Transverse colon (tissue), 4 donors: Measurements from ENCODE around the gene CIRBP.

Experiments used
- POLR2AphosphoS5 ChIP-seq, 3 donors: sonication (generic); formaldehyde crosslinking; IDR thresholded peaks; one replicate each; pipeline ENCODE4 v1.6.1; 2016; ENCODE audit warnings: antibody characterized with exemption in 3 of 3
- TF ChIP-seq, protein P1 (sequence below), 5 experiments: fragments of 200-600 bp in 3 of 5; fragments of 450-650 bp in 2 of 5; sonication (generic) in 3 of 5; IDR thresholded peaks; 1 replicate in 2 of 5; 2 replicates in 3 of 5; pipeline ENCODE4 v1.5.1; 2016 to 2017; ENCODE audit warnings: antibody characterized with exemption in 5 of 5, inconsistent platforms in 3 of 5, mild to moderate bottlenecking in 2 of 5, moderate library complexity in 1 of 5

DNA sequence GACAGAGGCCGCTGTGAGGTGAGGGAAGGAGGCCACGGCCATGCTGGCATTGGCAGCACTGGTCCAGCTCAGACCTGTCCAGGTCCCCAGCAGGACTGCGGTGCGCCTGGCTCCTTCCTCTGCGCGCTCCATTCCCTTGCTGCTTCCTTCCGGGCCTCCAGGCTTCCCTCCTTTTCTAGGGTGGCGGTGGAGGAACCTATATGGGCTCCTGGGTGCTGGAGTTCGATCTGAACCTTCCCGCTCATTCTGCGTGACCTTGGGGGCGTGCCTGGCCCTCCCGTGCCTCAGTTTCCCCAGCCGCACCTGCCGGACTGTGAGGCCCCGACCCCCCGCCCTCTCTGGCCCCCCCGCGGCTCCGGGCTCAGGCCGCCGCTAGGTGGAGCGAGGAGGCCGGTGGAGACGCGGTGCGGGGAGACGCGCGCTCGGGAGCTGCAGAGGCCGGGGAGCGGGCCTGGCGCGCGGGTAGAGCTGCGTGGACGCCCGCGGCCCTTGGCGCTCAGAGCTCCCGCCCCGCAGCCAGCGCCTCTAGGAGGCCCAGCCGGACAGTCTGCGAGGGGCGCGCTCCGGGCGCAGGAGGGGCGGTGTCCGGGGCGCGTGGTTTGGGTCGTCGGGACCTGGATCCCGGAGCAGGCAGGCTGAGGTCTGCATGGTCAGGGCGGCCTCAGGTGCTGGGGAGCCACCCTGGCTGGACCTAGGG, 46.5 kb downstream of the CIRBP start:
- peak in 1 of 3 donors; percentile 20 for TF ChIP-seq POLR2AphosphoS5 (IDR thresholded peaks at IDR 0.05)
- TF ChIP-seq, protein P1, sequence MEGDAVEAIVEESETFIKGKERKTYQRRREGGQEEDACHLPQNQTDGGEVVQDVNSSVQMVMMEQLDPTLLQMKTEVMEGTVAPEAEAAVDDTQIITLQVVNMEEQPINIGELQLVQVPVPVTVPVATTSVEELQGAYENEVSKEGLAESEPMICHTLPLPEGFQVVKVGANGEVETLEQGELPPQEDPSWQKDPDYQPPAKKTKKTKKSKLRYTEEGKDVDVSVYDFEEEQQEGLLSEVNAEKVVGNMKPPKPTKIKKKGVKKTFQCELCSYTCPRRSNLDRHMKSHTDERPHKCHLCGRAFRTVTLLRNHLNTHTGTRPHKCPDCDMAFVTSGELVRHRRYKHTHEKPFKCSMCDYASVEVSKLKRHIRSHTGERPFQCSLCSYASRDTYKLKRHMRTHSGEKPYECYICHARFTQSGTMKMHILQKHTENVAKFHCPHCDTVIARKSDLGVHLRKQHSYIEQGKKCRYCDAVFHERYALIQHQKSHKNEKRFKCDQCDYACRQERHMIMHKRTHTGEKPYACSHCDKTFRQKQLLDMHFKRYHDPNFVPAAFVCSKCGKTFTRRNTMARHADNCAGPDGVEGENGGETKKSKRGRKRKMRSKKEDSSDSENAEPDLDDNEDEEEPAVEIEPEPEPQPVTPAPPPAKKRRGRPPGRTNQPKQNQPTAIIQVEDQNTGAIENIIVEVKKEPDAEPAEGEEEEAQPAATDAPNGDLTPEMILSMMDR (IDR thresholded peaks at IDR 0.05), result peak; percentile 64 to 83 (median 65)
